Liver (tissue), 3 donors: Measurements from ENCODE around the gene WNK1.

Experiments
- EGR1 ChIP-seq, 2 donors: IDR thresholded peaks; 2 replicates each; pipeline ENCODE4 v1.6.1; 2016 to 2018; ENCODE audit warnings: antibody characterized with exemption in 2 of 2, low read depth in 2 of 2
- GABPA ChIP-seq, 2 donors: IDR thresholded peaks in 1 of 2; conservative IDR thresholded peaks in 1 of 2; 2 replicates each; pipeline ENCODE4 v1.6.1; 2016; ENCODE audit warnings: antibody characterized with exemption in 2 of 2, mild to moderate bottlenecking in 1 of 2, moderate library complexity in 1 of 2
- HNF4G ChIP-seq: IDR thresholded peaks from 2 replicates; pipeline ENCODE4 v1.6.1; 2016; ENCODE audit warnings: antibody characterized with exemption
- JUND ChIP-seq, 2 donors: IDR thresholded peaks; 2 replicates each; pipeline ENCODE4 v1.6.1; 2016; ENCODE audit warnings: antibody characterized with exemption in 2 of 2
- RAD21 ChIP-seq, 2 donors: IDR thresholded peaks; 2 replicates each; pipeline ENCODE4 v1.6.1; 2016; ENCODE audit warnings: antibody characterized with exemption in 2 of 2, mild to moderate bottlenecking in 2 of 2
- RXRA ChIP-seq, 2 donors: IDR thresholded peaks; 2 replicates each; pipeline ENCODE4 v1.6.1; 2017 to 2018; ENCODE audit warnings: antibody characterized with exemption in 2 of 2, mild to moderate bottlenecking in 1 of 2
- SP1 ChIP-seq: IDR thresholded peaks from 2 replicates; pipeline ENCODE4 v1.6.1; 2018; ENCODE audit warnings: antibody characterized with exemption, mild to moderate bottlenecking
- TAF1 ChIP-seq: conservative IDR thresholded peaks from 2 replicates; pipeline ENCODE4 v1.6.1; 2016; ENCODE audit warnings: antibody characterized with exemption, mild to moderate bottlenecking
- YY1 ChIP-seq: IDR thresholded peaks from 2 replicates; pipeline ENCODE4 v1.6.1; 2016; ENCODE audit warnings: antibody characterized with exemption, mild to moderate bottlenecking
- ZBTB33 ChIP-seq: IDR thresholded peaks from 2 replicates; pipeline ENCODE4 v1.6.1; 2016; ENCODE audit warnings: antibody characterized with exemption
- TF ChIP-seq, protein P1 (sequence below): fragments of 150-350 bp; IDR thresholded peaks from 2 replicates; pipeline ENCODE4 v1.5.1; 2017; ENCODE audit warnings: improper control_type of control experiment, low read depth, low read length; ENCODE audit not compliant: missing input control
- TF ChIP-seq, protein P2 (sequence below): IDR thresholded peaks from 2 replicates; pipeline ENCODE4 v1.6.1; 2016; ENCODE audit warnings: antibody characterized with exemption
- TF ChIP-seq, protein P3 (sequence below): IDR thresholded peaks from 2 replicates; pipeline ENCODE4 v1.6.1; 2016; ENCODE audit warnings: antibody characterized with exemption, mild to moderate bottlenecking
- TF ChIP-seq, protein P4 (sequence below): IDR thresholded peaks from 2 replicates; pipeline ENCODE4 v1.6.1; 2016; ENCODE audit warnings: antibody characterized with exemption
- donor health status: healthy.
- donor health status: healthy.

DNA sequence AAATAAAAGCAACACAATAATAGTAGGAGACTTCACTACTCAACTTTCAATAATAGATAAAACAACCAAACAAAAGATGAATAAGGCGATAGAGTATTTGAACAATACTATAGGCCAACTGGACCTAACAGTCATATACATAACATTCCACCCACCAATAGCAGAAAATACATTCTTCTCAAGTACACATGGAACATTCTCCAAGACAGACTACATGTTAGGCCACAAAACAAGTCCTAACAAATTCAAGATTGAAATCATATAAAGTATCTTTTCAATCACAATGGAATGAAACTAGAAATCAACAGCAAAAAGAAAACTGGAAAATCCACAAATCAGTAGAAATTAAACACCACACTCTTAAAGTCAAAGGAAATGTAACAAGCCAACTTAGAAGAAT is 168.3 kb downstream of the WNK1 start:
- TF ChIP-seq TAF1 = no peak
- no peak for TF ChIP-seq RAD21 (IDR thresholded peaks at IDR 0.05)
- TF ChIP-seq, protein P1, sequence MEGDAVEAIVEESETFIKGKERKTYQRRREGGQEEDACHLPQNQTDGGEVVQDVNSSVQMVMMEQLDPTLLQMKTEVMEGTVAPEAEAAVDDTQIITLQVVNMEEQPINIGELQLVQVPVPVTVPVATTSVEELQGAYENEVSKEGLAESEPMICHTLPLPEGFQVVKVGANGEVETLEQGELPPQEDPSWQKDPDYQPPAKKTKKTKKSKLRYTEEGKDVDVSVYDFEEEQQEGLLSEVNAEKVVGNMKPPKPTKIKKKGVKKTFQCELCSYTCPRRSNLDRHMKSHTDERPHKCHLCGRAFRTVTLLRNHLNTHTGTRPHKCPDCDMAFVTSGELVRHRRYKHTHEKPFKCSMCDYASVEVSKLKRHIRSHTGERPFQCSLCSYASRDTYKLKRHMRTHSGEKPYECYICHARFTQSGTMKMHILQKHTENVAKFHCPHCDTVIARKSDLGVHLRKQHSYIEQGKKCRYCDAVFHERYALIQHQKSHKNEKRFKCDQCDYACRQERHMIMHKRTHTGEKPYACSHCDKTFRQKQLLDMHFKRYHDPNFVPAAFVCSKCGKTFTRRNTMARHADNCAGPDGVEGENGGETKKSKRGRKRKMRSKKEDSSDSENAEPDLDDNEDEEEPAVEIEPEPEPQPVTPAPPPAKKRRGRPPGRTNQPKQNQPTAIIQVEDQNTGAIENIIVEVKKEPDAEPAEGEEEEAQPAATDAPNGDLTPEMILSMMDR = no peak
- TF ChIP-seq GABPA (IDR thresholded peaks at IDR 0.05 in 1 of 2, conservative IDR thresholded peaks at IDR 0.05 in 1 of 2) = no peak
- no peak for TF ChIP-seq SP1
- no peak for TF ChIP-seq ZBTB33
- TF ChIP-seq, protein P2, sequence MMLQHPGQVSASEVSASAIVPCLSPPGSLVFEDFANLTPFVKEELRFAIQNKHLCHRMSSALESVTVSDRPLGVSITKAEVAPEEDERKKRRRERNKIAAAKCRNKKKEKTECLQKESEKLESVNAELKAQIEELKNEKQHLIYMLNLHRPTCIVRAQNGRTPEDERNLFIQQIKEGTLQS = no peak
- TF ChIP-seq, protein P3, sequence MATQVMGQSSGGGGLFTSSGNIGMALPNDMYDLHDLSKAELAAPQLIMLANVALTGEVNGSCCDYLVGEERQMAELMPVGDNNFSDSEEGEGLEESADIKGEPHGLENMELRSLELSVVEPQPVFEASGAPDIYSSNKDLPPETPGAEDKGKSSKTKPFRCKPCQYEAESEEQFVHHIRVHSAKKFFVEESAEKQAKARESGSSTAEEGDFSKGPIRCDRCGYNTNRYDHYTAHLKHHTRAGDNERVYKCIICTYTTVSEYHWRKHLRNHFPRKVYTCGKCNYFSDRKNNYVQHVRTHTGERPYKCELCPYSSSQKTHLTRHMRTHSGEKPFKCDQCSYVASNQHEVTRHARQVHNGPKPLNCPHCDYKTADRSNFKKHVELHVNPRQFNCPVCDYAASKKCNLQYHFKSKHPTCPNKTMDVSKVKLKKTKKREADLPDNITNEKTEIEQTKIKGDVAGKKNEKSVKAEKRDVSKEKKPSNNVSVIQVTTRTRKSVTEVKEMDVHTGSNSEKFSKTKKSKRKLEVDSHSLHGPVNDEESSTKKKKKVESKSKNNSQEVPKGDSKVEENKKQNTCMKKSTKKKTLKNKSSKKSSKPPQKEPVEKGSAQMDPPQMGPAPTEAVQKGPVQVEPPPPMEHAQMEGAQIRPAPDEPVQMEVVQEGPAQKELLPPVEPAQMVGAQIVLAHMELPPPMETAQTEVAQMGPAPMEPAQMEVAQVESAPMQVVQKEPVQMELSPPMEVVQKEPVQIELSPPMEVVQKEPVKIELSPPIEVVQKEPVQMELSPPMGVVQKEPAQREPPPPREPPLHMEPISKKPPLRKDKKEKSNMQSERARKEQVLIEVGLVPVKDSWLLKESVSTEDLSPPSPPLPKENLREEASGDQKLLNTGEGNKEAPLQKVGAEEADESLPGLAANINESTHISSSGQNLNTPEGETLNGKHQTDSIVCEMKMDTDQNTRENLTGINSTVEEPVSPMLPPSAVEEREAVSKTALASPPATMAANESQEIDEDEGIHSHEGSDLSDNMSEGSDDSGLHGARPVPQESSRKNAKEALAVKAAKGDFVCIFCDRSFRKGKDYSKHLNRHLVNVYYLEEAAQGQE = no peak
- no peak for TF ChIP-seq HNF4G
- TF ChIP-seq, protein P4, sequence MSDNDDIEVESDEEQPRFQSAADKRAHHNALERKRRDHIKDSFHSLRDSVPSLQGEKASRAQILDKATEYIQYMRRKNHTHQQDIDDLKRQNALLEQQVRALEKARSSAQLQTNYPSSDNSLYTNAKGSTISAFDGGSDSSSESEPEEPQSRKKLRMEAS = no peak
- TF ChIP-seq JUND (IDR thresholded peaks at IDR 0.05) = no peak
- TF ChIP-seq RXRA (IDR thresholded peaks at IDR 0.05) = no peak
- TF ChIP-seq YY1 = no peak
- no peak for TF ChIP-seq EGR1 (IDR thresholded peaks at IDR 0.05; ENCODE audit: low read depth in 2 of 2)
